ENCODE data around the gene NR1H4.
"Not testable (repeated sequence)": the region's sequence is repeated elsewhere in the genome, so short reads cannot be mapped to it uniquely, and the experiment has no call there.

The NR1H4 gene

GRCh38 chr12:100591979-100592378 is 118.3 kb downstream of the NR1H4 start:
- TF ChIP-seq, protein P1, sequence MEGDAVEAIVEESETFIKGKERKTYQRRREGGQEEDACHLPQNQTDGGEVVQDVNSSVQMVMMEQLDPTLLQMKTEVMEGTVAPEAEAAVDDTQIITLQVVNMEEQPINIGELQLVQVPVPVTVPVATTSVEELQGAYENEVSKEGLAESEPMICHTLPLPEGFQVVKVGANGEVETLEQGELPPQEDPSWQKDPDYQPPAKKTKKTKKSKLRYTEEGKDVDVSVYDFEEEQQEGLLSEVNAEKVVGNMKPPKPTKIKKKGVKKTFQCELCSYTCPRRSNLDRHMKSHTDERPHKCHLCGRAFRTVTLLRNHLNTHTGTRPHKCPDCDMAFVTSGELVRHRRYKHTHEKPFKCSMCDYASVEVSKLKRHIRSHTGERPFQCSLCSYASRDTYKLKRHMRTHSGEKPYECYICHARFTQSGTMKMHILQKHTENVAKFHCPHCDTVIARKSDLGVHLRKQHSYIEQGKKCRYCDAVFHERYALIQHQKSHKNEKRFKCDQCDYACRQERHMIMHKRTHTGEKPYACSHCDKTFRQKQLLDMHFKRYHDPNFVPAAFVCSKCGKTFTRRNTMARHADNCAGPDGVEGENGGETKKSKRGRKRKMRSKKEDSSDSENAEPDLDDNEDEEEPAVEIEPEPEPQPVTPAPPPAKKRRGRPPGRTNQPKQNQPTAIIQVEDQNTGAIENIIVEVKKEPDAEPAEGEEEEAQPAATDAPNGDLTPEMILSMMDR (IDR thresholded peaks at IDR 0.05; ENCODE audit: insufficient read depth, low read depth, low read length, missing control alignments): no peak
- H3K4me3 ChIP-seq (ENCODE audit: low read length): no peak overlapping the region
- no peak for DNase-seq (ENCODE audit: low read depth)

- no peak overlapping the region for H3K4me3 ChIP-seq (ENCODE audit: low read length)
- DNase-seq (ENCODE audit: low read depth): peak; percentile 2
- TF ChIP-seq, protein P1 (IDR thresholded peaks at IDR 0.05; ENCODE audit: insufficient read depth, low read depth, low read length, missing control alignments): no peak
Measured at GRCh38 chr12:100593490-100593889, 119.8 kb downstream of the NR1H4 start.

DNA sequence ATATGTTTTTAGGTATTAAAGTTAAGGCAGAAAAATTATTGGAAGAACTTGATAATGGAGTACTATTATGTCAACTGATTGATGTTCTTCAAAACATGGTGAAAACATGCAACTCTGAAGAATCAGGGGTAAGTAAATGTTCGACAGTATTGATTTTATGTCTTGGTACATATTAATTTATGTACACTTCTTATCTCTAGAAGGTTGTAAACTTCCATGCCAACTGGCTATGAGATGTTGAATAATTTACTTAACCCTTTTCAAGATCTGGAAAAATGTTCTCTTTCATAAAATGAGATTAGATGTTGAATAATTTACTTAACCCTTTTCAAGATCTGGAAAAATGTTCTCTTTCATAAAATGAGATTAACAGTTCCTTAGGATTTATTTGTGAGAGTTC is 128.0 kb downstream of the NR1H4 start:
- DNase-seq (ENCODE audit: low read depth): no peak
- H3K4me3 ChIP-seq (ENCODE audit: low read length): no peak overlapping the region
- TF ChIP-seq, protein P1 (IDR thresholded peaks at IDR 0.05; ENCODE audit: insufficient read depth, low read depth, low read length, missing control alignments): no peak

- DNase-seq (ENCODE audit: low read depth): not testable (repeated sequence)
Measured at GRCh38 chr12:100602997-100603396, 129.3 kb downstream of the NR1H4 start.

GRCh38 chr12:100608776-100609175 is 135.1 kb downstream of the NR1H4 start:
- H3K4me3 ChIP-seq (ENCODE audit: low read length): no peak overlapping the region
- no peak for DNase-seq (ENCODE audit: low read depth)
- TF ChIP-seq, protein P1 (IDR thresholded peaks at IDR 0.05; ENCODE audit: insufficient read depth, low read depth, low read length, missing control alignments): no peak

More at GRCh38 chr12:100602997-100603396, 129.3 kb downstream of the NR1H4 start:
- H3K4me3 ChIP-seq (ENCODE audit: low read length): not testable (repeated sequence)

DNA sequence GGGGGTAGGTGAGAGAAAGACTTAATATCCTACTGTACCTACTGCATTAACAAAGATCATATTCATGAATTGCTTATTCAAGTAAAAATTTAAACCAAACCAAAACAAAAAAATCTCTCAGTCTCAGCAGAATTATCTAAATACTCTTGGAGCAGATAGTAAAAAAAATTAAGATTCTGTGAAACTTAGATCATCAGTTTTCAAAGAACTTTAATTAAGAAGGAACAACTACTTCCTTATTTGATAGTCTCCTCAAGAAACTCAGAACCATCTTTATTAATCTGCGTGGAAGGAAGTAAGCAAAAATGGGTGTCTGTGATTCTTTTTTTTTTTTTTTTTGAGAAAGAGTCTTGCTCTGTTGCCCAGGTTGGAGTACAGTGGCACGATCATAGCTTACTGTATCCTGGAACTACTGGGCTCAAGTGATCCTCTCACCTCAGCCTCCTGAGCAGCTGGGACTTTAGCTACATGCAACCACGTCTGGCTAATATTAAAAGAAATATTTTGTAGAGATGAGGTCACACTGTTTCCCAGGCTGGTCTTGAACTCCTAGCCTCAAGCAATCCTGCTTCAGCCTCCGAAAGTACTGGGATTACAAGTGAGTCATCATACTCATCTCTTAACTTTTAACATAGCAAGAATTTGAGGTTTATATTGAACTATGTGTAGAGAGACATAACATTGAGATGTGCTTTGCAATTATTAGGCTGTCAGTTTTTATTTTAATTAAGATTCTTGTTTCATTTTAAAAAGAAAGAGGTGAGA is 137.2 kb downstream of the NR1H4 start:
- DNase-seq (ENCODE audit: low read depth): peak; percentile 2
- no peak overlapping the region for H3K4me3 ChIP-seq (ENCODE audit: low read length)
- TF ChIP-seq, protein P1 (IDR thresholded peaks at IDR 0.05; ENCODE audit: insufficient read depth, low read depth, low read length, missing control alignments): no peak

DNA sequence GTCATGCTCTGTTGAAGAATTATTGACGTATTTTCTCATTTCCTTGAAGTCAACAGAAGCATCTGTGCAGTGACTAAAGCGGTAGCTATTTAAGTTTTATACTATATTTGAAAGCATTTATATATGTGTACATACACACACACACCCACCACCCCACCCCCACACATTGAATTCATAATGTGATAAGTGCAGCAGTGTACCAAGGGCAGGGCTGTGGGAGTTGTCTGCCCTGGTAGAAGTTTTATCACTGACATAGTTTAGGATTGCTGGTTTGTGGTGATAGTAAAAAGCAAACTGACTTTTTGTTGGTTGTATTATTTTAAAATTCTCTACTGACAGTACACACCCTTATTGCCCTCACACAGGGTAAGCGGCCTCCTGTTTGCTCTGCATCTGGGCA is 138.9 kb downstream of the NR1H4 start:
- TF ChIP-seq, protein P1 (IDR thresholded peaks at IDR 0.05; ENCODE audit: insufficient read depth, low read depth, low read length, missing control alignments): no peak
- no peak overlapping the region for H3K4me3 ChIP-seq (ENCODE audit: low read length)
- no peak for DNase-seq (ENCODE audit: low read depth)
